GM15510 (cell line): ENCODE results near the gene SCD5.

Experiments used
- POLR2A ChIP-seq: IDR thresholded peaks from 3 replicates; pipeline ENCODE4 v1.6.1; 2011; ENCODE audit warnings: borderline replicate concordance; ENCODE audit not compliant: insufficient read length; ENCODE audit errors: extremely low read depth

The SCD5 gene

DNA sequence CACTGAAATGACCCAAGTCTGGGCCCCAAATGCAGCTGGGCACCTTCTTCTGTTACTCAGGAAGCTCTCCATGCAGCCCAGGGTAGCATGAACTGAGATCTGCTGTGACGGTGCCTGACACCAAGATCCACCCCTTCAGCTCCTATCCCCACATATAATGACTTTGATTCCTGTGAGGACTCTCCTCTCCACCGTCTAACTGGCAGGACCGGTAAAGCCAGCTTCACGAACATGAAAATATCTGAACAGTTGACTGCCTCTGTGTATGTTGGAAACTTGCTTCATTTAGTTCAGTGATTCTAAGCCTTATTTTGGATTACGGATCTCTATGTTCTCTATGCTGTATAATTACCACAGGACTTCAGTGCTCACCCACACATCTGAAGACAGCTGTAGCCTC, 121.3 kb downstream of the SCD5 start:
- no peak for TF ChIP-seq POLR2A

GRCh38 chr4:82667761-82668480, 130.7 kb downstream of the SCD5 start:
- TF ChIP-seq POLR2A, result no peak

DNA sequence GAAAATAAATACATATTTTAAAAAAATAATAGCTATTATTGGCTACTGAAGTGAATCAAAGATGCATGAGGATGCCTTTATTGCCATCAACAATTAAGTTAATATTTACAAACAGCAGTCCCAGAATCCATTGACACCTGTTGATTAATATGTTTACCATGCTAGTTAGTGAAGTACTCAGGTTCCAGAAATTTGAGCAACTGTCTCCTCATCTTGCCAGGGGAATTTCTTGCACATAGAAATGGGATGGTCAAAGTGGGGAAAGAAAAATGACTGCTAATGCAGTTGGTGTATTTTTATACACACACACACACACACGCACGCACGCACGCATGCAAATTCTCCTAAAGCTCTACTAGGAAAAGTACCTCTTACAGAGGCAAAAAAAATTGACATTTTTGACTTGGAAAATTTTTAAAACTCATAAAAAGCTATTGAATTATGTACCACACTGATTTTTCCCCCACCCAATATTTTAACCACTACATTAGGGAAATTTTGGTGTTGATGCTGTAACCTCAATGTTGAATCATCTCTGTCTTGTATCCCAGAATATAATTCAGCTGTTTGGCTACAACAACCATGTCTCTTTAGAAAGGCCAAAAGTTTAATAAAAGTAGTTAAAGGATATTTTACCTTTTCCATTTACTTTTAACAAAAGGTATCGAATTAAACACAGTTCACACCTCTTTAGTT, 131.5 kb downstream of the SCD5 start:
- TF ChIP-seq POLR2A, result no peak

- no peak for TF ChIP-seq POLR2A
These were observed 137.2 kb downstream of the SCD5 start for GRCh38 chr4:82661181-82661992.

- no peak for TF ChIP-seq POLR2A
These were observed 146.5 kb downstream of the SCD5 start for GRCh38 chr4:82652062-82652461.

DNA sequence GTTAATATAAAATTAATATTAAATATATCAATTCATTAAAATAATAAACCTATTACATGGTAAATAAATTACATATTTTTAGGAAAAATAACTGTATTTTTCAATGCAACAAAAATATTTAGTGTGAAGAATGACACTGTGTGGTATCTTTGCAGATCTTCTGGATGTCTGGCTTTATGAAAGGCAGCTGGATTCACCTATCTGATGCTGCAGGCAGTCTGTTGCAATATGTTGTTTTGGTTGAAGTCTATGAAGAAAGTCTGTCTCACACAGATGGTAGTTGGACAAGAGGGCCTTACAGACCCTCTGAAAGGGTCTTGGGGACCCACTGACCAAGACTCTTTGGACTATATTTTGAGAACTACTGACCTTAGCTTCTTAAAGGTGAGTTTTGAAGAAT, 147.7 kb downstream of the SCD5 start:
- no peak for TF ChIP-seq POLR2A

DNA sequence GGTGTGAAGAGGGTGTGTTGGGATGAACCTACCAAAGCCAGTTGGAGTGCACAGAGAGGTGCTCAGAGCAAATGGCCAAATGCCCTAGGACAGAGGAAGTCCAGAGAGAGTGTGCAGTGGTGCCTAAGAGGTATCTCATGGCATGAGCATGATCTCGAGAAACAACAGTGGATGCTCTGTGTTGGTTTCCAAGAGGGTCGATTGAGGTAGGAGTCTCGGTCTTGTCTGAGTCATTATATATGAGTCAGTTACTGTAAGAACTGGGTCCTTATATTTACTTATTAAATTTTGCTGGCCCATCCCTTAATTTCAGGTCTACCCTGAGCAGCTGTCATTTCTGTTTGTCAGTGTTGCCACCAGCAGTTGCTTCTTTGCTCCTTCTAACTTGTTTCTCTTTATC, 150.2 kb downstream of the SCD5 start:
- TF ChIP-seq POLR2A, result no peak

DNA sequence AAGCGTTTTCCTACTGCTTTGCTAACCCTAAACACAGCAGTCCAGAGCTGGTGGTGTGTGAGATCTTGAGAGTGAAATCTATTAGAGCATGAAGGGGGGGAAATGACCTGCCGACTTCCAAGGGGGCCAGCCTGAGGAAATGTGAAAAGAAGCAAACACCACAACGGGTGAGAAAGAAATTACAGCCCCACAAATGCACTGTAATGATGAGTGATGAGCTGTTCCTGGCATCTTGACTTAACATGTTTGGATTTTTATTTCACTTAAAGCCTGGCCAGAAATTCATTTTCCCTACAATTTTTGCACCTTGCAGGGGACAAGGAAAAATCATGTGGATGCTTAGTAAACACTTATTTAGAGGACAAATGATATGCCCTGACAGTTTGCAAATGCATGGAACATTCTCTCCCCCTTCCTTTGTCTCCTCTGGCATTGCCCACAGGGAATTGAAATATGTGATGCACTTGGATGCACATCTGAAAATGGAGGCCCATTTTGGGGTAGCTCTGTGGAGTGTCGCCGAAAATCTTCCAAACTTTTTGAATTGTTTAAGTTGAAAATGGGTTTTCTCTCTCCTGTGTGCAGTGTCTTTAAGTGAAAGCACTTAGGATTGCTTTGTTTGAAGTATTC, 152.5 kb downstream of the SCD5 start:
- no peak for TF ChIP-seq POLR2A

GRCh38 chr4:82644734-82645126, 153.9 kb downstream of the SCD5 start:
- TF ChIP-seq POLR2A, result no peak

DNA sequence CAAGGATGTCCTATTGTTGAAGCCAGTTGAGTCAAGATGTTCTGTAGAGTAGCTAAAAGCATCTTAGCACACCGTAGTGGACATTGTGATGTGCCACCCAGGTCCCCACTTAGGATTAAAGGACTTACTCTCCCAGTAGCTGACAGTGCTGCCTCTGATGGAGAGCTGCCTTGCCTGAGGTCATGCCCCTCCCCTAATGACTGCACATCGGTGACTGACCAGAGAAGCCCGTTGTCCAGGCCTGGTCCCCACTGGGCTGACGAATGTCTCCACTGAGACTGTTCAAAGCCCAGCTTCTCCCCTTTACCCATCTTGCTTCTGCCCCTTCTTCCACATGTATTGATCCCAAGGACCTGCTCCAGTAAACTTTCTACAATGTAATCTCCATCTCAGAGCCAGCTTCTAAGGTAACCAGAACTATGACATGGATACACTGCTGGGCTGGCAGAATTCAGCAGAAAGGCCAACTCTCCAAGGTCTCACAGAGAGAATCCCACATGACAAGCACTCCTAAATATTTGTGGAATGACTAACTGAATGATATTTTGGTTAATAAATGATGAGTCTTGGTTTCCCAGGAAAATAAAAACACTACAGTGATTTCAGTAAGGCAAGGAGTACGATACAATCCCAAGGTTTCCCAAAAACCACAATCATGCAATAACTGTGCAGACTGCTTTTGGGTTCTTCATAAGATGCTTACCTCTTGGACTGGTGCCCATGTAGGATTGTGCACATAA, 154.4 kb downstream of the SCD5 start:
- no peak for TF ChIP-seq POLR2A

DNA sequence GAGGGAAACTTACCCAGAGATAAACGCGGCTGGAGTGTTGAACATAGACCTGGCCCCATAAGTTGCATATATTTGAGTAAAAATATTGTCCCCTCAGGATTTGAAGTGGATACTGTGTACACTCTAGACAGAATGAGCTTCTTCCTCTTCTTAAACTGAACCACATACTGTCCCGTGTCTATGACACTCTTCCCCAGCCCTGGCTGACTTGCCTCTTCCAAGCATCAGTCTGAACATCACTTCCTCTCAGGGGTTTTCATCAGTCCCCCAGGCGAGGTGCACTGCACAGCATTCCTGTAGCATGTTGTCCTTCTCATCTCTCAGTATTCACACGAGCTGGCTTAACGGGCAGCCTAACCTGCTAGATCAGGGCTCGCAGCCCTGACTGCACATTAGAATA, 156.3 kb downstream of the SCD5 start:
- TF ChIP-seq POLR2A, result no peak

DNA sequence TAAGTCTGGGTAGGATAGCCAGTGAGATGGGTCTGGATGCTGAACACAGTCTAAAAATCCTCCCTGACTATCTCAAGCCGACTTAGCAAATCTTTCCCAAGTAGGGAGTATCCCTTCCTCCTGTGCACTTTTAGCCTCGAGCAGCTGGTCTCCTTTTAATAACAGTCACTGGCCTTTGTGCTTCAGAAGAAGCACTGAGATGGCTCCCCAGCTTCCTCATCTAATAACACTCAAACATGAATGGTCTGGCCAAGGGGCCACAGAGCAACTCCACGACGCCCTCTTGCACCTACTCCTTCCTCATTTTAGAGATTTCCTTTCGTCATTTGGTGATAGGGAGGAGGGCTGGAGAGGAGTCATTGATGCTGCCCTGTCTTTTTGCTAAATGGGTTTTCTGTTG, 158.1 kb downstream of the SCD5 start:
- TF ChIP-seq POLR2A, result no peak

DNA sequence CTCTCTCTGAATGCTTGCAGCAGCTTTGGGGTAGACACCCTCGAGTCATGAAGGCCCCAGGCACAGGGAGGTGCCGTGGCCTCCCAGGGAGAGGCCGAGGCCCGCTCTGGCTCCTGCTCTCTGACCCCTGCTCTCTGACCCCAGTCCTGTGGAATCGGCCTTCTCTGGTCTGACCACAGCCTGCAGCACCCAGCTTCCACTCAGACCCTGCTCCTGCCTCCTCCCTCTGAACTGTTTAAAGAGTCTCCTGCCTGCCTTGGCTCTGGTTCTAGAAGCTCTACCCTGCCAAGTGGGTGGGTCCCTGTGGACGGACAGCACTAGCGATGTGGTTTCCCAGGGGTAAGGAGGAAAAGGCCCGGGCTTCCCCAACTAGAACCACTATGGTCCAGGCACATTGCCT, 158.6 kb downstream of the SCD5 start:
- TF ChIP-seq POLR2A, result no peak

DNA sequence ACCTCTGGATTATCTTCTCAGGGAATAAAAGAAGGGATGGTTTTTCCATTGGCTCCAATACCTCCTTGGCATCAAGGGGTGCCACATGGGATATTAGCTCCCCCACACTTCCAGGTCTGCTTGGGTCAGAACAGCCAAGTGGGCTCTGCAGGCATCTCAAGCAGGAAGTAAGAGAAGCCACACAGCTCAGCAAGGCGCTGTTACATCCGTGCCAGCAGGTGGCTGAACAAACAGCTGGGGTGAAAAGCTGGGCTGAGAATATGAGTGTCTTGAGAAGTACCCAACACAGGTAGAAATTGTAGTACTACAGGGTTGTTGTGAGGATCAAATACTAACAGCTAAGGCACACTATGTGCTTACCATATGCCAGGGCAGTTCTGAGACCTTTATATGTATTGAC, 160.1 kb downstream of the SCD5 start:
- no peak for TF ChIP-seq POLR2A
